Nephron progenitor cell (in vitro differentiated cells): ENCODE data around the gene BGLAP.

ENCODE experiments used
- DNase-seq: peaks from one replicate; pipeline ENCODE4 v3.0.0; 2021
- H3K27ac Mint-ChIP-seq: 2 replicates; pipeline ENCODE4 v1.8.0; 2021; ENCODE audit warnings: mild to moderate bottlenecking, moderate library complexity, mixed read lengths
- H3K27me3 Mint-ChIP-seq: 2 replicates; pipeline ENCODE4 v1.8.0; 2021; ENCODE audit warnings: mild to moderate bottlenecking, low read depth, mixed read lengths; ENCODE audit not compliant: poor library complexity
- H3K36me3 Mint-ChIP-seq: 2 replicates; pipeline ENCODE4 v1.8.0; 2021; ENCODE audit warnings: low read depth, mixed read lengths
- H3K4me1 Mint-ChIP-seq: 2 replicates; pipeline ENCODE4 v1.8.0; 2021; ENCODE audit warnings: mixed read lengths
- H3K4me3 Mint-ChIP-seq: 2 replicates; pipeline ENCODE4 v1.8.0; 2021; ENCODE audit warnings: mild to moderate bottlenecking, moderate library complexity, mixed read lengths
- H3K9me3 Mint-ChIP-seq: 2 replicates; pipeline ENCODE4 v1.8.0; 2021; ENCODE audit warnings: mild to moderate bottlenecking, moderate library complexity, mixed read lengths
- CTCF ChIP-seq: fragments of 200-600 bp; sonication (generic); IDR thresholded peaks from 2 replicates; pipeline ENCODE4 v1.5.0; 2021; ENCODE audit warnings: antibody characterized with exemption

Gene BGLAP

DNA sequence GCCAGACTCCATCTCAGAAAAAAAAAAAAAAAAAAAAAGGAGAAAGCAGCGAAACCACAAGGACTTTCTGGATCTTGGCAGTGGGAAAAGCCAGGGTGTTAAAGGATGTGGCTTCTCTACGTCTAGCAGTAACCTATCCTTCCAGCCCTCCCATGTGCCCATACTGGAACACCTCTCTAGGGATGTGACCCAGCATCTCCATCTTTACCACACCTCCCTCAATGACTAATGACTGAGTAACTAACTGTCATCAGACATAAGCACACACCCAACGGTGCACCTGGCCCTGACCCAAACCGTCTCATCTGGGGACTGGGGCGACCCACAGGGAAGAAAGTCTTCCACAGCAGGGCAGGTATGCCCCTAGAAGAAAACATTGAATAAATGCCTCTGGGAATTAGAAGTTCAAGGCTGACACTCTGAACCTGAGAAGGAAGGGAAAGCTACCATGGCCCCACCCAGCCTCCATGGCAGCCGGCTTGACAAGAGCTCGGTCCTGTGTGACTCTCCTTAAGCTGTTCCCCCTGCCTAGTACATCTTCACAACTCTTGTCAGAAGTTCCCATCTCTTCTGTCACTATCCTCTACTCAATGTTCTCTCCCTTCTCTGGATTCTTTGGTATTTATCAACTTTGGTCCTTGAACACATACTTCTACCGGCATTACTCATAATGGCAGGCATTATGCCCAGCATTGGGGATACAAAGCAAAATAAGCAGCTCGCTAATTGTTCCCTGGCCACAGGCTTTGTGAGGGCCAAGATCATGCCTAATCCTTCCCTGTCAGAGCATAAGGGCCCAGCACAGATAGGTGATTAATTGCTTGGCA, 20.7 kb downstream of the BGLAP start:
- DNase-seq = no peak
- H3K4me3 Mint-ChIP-seq = no peak overlapping the region
- no peak for TF ChIP-seq CTCF
- no peak overlapping the region for H3K27ac Mint-ChIP-seq
- H3K36me3 Mint-ChIP-seq = peaks cover 85% of the 10 kb centered on the region
- H3K27me3 Mint-ChIP-seq = no peaks in the 10 kb centered on the region
- H3K9me3 Mint-ChIP-seq = no peaks in the 10 kb centered on the region
- H3K4me1 Mint-ChIP-seq = no peaks in the 10 kb centered on the region

GRCh38 chr1:156263288-156263655, 21.3 kb downstream of the BGLAP start:
- no peak for TF ChIP-seq CTCF
- peaks cover 86% of the 10 kb centered on the region for H3K36me3 Mint-ChIP-seq
- no peaks in the 10 kb centered on the region for H3K9me3 Mint-ChIP-seq
- no peak for DNase-seq
- peak overlapping the region; percentile 17 for H3K27ac Mint-ChIP-seq
- H3K4me3 Mint-ChIP-seq = no peak overlapping the region
- H3K27me3 Mint-ChIP-seq = no peaks in the 10 kb centered on the region
- H3K4me1 Mint-ChIP-seq = no peaks in the 10 kb centered on the region

GRCh38 chr1:156266051-156266450, 24.1 kb downstream of the BGLAP start:
- Mint-ChIP-seq H3K27me3 (no peaks in the 10 kb centered on the region), H3K36me3 (peaks cover 76% of the 10 kb centered on the region), H3K9me3 (no peaks in the 10 kb centered on the region), H3K4me3 (no peak overlapping the region), H3K4me1 (no peaks in the 10 kb centered on the region), H3K27ac (no peak overlapping the region)
- DNase-seq = no peak
- no peak for TF ChIP-seq CTCF

DNA sequence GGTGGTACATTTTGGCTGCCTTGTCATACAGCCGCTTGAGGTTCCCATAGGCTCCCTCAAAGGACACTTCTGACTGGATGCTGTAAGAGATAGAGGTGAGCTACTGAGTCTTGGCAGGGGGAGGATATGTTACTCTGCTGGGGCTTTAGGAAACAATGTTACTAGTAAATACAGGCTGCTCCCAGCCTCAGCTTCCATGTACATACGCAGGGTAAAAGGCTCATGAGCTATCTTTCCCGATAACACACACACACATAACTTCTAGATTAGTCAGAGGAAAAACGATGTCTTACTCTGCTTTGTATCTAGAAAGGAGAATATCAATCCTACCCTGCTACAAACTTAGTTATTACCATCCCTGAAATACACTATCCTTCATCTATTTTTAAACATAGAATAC, 26.4 kb downstream of the BGLAP start:
- H3K36me3 Mint-ChIP-seq = peaks cover 80% of the 10 kb centered on the region

GRCh38 chr1:156270314-156270713, 28.3 kb downstream of the BGLAP start:
- H3K4me3 Mint-ChIP-seq = no peak overlapping the region
- H3K4me1 Mint-ChIP-seq = no peaks in the 10 kb centered on the region
- peak overlapping the region; percentile 87 for H3K27ac Mint-ChIP-seq
- DNase-seq = no peak
- TF ChIP-seq CTCF = no peak
- peaks cover 80% of the 10 kb centered on the region for H3K36me3 Mint-ChIP-seq
- no peaks in the 10 kb centered on the region for H3K27me3 Mint-ChIP-seq
- no peaks in the 10 kb centered on the region for H3K9me3 Mint-ChIP-seq

More for the DNA sequence above, 26.4 kb downstream of the BGLAP start:
- Mint-ChIP-seq H3K27me3 (no peaks in the 10 kb centered on the region), H3K9me3 (no peaks in the 10 kb centered on the region), H3K27ac (no peak overlapping the region), H3K4me1 (no peaks in the 10 kb centered on the region), H3K4me3 (no peak overlapping the region)
- TF ChIP-seq CTCF = no peak
- DNase-seq = no peak

GRCh38 chr1:156276532-156276931, 34.5 kb downstream of the BGLAP start:
- Mint-ChIP-seq H3K4me3 (no peak overlapping the region), H3K36me3 (peaks cover 69% of the 10 kb centered on the region), H3K27ac (no peak overlapping the region), H3K9me3 (no peaks in the 10 kb centered on the region), H3K4me1 (peaks cover 17% of the 10 kb centered on the region), H3K27me3 (no peaks in the 10 kb centered on the region)
- no peak for DNase-seq
- TF ChIP-seq CTCF = no peak
